SH-SY5Y (cell line): ENCODE data around the gene CAPN1.

Experiments
- GATA2 ChIP-seq: IDR thresholded peaks from 2 replicates; pipeline ENCODE4 v1.6.1; 2011; ENCODE audit warnings: mild to moderate bottlenecking, low read depth, low read length
- GATA3 ChIP-seq: IDR thresholded peaks from 2 replicates; pipeline ENCODE4 v1.6.1; 2011; ENCODE audit warnings: low read depth, mild to moderate bottlenecking, low read length, moderate library complexity

DNA sequence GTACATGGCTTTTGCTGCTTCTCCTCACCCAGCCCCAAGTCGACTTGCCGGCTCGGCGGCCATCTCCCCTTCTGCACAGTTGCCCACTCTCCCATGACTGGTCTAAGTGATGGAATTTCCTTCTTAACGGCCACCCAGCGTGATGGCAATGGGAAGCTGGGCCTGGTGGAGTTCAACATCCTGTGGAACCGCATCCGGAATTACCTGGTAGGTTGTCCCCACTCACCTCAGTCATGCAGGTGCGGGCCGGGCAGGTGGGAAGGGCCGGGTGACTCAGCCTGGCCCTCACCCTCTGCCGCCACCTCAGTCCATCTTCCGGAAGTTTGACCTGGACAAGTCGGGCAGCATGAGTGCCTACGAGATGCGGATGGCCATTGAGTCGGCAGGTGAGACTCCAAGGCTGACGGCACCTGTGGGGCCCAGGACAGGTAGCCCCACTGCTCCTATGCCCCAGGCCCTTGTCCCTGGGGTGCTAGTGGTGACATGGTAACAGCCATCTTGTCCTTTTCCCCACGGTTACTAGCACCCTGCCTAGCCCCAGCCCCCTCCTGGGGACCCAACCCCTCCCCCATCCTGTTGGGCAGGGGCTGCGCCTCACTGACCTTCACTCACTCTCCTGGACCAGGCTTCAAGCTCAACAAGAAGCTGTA is 28.1 kb downstream of the CAPN1 start:
- no peak for TF ChIP-seq GATA2
- TF ChIP-seq GATA3 = no peak
